Activated naive CD8-positive, alpha-beta T cell treated with anti-CD3 and anti-CD28 coated beads, Interleukin-2, amount 50 U/mL, for 24 hours (primary cell): ENCODE measurements around the gene CTAG2.
"Not testable (repeated sequence)": the region's sequence is repeated elsewhere in the genome, so short reads cannot be mapped to it uniquely, and the experiment has no call there.

Source experiments
- ATAC-seq: fragments of 150-1000 bp; cut with Tn5 transposase; one replicate; pipeline ENCODE4 v1.10.0; 2021
- DNase-seq: peaks from one replicate; pipeline ENCODE4 v3.0.0; 2021
- H3K27ac Mint-ChIP-seq: one replicate; pipeline ENCODE4 v1.8.0; 2021; ENCODE audit warnings: mild to moderate bottlenecking, mixed read lengths
- H3K27me3 Mint-ChIP-seq: one replicate; pipeline ENCODE4 v1.8.0; 2021; ENCODE audit warnings: mixed read lengths
- H3K36me3 Mint-ChIP-seq: one replicate; pipeline ENCODE4 v1.8.0; 2021; ENCODE audit warnings: low read depth, mixed read lengths
- H3K4me1 Mint-ChIP-seq: one replicate; pipeline ENCODE4 v1.8.0; 2021; ENCODE audit warnings: mixed read lengths
- H3K4me3 Mint-ChIP-seq: one replicate; pipeline ENCODE4 v1.8.0; 2021; ENCODE audit warnings: mild to moderate bottlenecking, moderate library complexity, mixed read lengths
- H3K9me3 Mint-ChIP-seq: one replicate; pipeline ENCODE4 v1.8.0; 2021; ENCODE audit warnings: mixed read lengths

The CTAG2 gene

DNA sequence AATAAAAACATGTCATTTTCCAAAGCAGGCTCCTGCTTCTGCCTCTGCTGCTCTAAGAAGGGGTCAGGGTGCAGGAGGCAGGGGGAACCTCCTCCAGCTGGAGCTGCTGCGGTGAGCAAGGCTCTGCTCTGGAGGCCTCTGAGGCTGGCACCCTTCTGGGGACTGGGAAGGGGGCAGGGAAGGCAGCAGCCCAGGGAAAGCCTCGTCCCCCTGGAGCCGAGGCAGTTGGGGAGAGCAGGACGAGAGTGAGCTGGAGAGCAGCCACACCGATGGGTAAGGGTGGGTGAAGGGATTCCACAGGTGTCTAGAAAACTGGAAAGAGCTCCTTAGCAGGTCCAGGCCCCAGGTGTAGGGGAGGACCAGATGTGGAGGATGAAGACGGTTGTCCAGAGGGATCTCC, 2.0 kb upstream of the CTAG2 start:
- Mint-ChIP-seq H3K27ac (no peak overlapping the region), H3K9me3 (no peaks in the 10 kb centered on the region), H3K27me3 (no peaks in the 10 kb centered on the region), H3K4me1 (no peaks in the 10 kb centered on the region), H3K36me3 (no peaks in the 10 kb centered on the region), H3K4me3 (no peak overlapping the region)
- ATAC-seq (no peak), DNase-seq (no peak)

DNA sequence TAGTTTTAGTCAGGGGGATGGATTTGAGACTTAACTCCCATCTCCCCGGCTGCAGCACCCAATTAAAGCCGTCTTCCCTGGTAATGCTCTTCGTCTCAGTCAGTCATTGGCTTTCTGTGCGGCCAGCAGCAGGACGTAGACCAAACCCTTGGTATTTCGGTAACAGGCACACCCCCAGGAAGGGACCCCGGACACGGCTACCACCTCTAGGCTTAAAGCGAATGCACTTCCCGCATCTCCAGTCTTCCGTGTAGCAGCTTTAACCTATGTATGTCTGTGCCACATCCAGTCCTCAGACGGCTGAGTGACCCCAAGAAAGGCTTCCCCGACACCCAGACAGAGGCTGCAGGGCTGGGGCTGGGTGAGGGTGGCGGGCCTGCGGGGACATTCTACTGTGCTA, 1.5 kb upstream of the CTAG2 start:
- no peaks in the 10 kb centered on the region for H3K9me3 Mint-ChIP-seq
- no peak overlapping the region for H3K27ac Mint-ChIP-seq
- H3K4me3 Mint-ChIP-seq = no peak overlapping the region
- DNase-seq (no peak), ATAC-seq (no peak)
- H3K27me3 Mint-ChIP-seq = no peaks in the 10 kb centered on the region
- no peaks in the 10 kb centered on the region for H3K36me3 Mint-ChIP-seq
- no peaks in the 10 kb centered on the region for H3K4me1 Mint-ChIP-seq

- Mint-ChIP-seq H3K4me1 (no peaks in the 10 kb centered on the region), H3K27ac (no peak overlapping the region), H3K36me3 (no peaks in the 10 kb centered on the region), H3K9me3 (no peaks in the 10 kb centered on the region), H3K4me3 (no peak overlapping the region), H3K27me3 (no peaks in the 10 kb centered on the region)
- no peak for ATAC-seq
- no peak for DNase-seq
Observed at GRCh38 chrX:154654372-154654771, 993 bp upstream of the CTAG2 start.

DNA sequence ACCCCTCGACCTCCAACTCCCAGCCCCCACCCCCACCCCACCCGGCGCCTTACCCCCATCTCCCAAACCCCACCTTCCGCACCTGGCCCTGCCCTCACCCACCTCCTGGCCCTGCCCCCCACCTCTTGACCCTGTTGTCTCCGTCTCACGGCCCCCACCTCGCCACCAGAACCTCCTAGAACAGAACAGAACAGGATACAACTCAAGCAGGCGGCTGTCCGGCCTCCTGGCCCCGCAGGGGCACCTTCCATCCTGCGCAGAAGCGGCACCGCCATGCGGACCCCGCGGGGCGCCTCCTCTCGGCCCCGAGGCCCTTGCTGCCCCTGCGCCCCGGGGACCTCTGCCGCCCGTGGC, 354 bp downstream of the CTAG2 start:
- H3K4me3 Mint-ChIP-seq = no peak overlapping the region
- no peaks in the 10 kb centered on the region for H3K36me3 Mint-ChIP-seq
- no peaks in the 10 kb centered on the region for H3K27me3 Mint-ChIP-seq
- H3K27ac Mint-ChIP-seq = no peak overlapping the region
- H3K4me1 Mint-ChIP-seq = no peaks in the 10 kb centered on the region
- no peaks in the 10 kb centered on the region for H3K9me3 Mint-ChIP-seq
- ATAC-seq (no peak), DNase-seq (no peak)

DNA sequence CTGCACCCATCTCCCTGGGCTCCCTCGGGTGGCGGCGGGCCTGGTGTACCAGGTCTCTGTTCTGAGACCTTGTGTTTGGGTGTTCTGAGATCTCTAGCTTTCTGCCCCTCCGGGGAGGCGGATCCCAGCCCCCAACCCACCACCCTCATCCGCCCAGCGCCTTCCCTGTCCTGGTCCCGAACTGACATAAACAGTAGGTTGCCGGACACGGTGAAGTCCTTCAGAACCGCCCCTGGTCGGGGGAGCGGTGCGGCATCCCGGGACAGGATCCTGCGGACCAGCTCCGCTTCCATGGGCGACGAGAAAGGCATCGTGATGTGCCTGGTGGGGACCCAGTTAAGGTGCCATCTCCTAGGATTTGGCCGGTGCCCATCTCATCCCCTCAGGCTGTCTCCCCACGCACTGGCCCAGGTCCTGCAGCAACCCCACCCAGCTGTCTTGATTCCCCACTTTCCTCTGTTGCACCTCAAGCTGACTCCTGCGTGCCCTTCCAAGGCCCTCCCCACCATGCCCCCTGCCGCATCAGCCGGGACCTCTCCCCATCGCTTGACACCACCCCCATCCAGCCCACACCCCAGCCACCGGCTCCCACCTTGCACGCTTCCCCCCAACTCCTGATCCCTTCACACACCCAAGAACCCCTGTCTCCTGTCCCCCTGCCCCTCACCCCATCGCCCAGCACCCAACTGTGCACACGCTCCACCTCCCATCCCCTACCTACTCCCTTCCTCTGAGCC, 900 bp downstream of the CTAG2 start:
- H3K36me3 Mint-ChIP-seq = no peaks in the 10 kb centered on the region
- no peaks in the 10 kb centered on the region for H3K4me1 Mint-ChIP-seq
- H3K27me3 Mint-ChIP-seq = no peaks in the 10 kb centered on the region
- H3K27ac Mint-ChIP-seq = no peak overlapping the region
- DNase-seq = no peak
- H3K4me3 Mint-ChIP-seq = no peak overlapping the region
- no peak for ATAC-seq
- no peaks in the 10 kb centered on the region for H3K9me3 Mint-ChIP-seq

- no peak overlapping the region for H3K4me3 Mint-ChIP-seq
- no peak overlapping the region for H3K27ac Mint-ChIP-seq
- ATAC-seq (no peak), DNase-seq (no peak)
- no peaks in the 10 kb centered on the region for H3K4me1 Mint-ChIP-seq
- no peaks in the 10 kb centered on the region for H3K36me3 Mint-ChIP-seq
- H3K9me3 Mint-ChIP-seq = no peaks in the 10 kb centered on the region
- no peaks in the 10 kb centered on the region for H3K27me3 Mint-ChIP-seq
Observed at GRCh38 chrX:154650221-154650510, 3.2 kb downstream of the CTAG2 start.

DNA sequence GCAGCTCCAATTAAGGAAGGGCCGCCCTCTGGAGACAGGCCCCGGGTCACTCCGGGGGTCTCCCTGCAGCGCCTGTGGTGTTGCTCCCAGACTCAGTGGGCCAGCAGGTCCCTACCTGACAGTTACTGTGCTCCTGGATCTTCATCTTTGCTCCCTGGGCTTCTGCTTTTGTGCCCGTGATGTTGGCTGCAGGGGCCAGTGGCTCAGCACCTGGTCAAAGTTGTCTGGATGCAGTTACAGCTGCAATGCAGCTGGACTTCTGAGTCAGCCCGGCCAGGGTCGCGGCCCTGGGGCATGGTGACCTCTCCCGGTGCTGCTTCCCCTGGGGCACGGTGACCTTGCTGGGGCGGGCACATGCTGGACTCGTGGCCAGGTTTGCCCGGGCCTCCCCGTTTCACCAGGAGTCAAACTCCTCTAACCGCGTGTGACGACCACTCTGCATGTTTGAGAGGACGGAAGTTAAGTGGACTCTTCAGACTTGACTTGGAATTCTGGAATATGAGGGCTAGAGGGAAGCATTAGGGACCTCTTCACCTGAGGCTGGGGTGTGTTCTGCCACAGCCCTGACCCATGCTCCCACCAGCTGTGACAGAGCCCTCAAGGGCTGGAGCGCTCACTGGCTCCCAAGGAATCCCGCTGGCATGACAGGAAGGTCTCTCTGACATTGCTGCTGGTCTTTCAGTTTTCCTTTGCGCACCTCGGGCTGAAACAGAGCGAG, 3.7 kb downstream of the CTAG2 start:
- DNase-seq (no peak), ATAC-seq (no peak)
- H3K27ac Mint-ChIP-seq = no peak overlapping the region
- H3K27me3 Mint-ChIP-seq = no peaks in the 10 kb centered on the region
- H3K9me3 Mint-ChIP-seq = no peaks in the 10 kb centered on the region
- H3K4me3 Mint-ChIP-seq = no peak overlapping the region
- no peaks in the 10 kb centered on the region for H3K36me3 Mint-ChIP-seq
- H3K4me1 Mint-ChIP-seq = no peaks in the 10 kb centered on the region

GRCh38 chrX:154648931-154649330, 4.4 kb downstream of the CTAG2 start:
- no peaks in the 10 kb centered on the region for H3K36me3 Mint-ChIP-seq
- no peaks in the 10 kb centered on the region for H3K9me3 Mint-ChIP-seq
- no peak for DNase-seq
- H3K4me3 Mint-ChIP-seq = no peak overlapping the region
- no peaks in the 10 kb centered on the region for H3K27me3 Mint-ChIP-seq
- no peaks in the 10 kb centered on the region for H3K4me1 Mint-ChIP-seq
- H3K27ac Mint-ChIP-seq = no peak overlapping the region
- ATAC-seq = no peak

DNA sequence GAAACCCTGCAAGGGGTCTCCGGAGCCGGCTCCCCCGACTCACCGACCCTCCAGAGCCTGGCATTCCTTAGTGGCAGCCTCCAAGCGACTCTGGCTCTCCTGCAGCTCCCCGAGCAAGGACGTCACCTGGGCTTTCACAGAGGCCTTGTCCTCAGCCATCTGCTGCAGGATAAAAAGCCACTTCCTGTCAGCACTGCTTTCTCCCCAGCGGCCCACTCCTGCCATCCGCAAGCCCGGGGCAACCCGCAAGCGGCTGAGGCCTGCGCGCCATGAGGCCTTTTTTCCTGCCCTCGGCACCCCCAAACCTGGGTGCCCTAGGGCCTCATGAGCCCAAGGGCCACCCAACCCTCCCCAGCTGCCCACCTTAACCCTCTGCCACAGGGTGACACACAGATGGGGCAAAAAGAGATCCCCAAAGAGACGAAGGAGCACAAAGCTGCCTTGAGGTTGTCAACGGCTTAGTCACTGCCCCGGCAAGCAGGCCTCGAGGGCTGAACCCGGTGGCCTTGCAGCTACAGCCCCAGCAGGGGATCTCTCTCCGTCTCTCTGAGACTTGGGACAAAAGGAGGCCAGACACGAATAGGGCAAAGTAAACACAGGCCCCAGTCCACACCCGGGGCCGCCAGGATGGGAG, 7.5 kb downstream of the CTAG2 start:
- H3K4me3 Mint-ChIP-seq, H3K9me3 Mint-ChIP-seq, DNase-seq, H3K27me3 Mint-ChIP-seq, H3K4me1 Mint-ChIP-seq, H3K36me3 Mint-ChIP-seq, H3K27ac Mint-ChIP-seq: not testable (repeated sequence)
- peak; percentile 82 for ATAC-seq

GRCh38 chrX:154643708-154644107, 9.7 kb downstream of the CTAG2 start:
- not testable (repeated sequence) for H3K36me3 Mint-ChIP-seq, H3K9me3 Mint-ChIP-seq, H3K27ac Mint-ChIP-seq, H3K27me3 Mint-ChIP-seq, ATAC-seq, DNase-seq, H3K4me3 Mint-ChIP-seq, H3K4me1 Mint-ChIP-seq

DNA sequence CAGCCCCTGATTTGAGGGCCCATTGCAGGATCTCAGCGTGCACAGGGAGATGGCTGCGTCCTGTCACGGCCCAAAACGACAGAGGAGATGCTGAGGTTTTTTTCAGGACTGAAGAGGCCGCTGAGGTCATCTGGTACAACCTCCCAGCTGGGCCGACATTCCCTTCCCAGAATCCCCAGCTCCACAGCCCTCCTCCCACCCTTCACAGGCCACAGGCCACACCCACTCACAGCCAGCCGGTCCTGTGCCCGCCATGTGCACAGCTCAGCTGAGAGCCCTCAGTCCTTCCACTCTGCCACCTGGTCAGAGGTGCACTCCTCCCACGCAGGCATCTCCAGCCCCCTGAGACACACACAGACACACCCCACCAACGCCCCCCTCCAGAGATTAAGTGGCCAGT, 11.6 kb downstream of the CTAG2 start:
- not testable (repeated sequence) for H3K4me1 Mint-ChIP-seq, H3K27ac Mint-ChIP-seq, H3K36me3 Mint-ChIP-seq, ATAC-seq, H3K27me3 Mint-ChIP-seq, DNase-seq, H3K9me3 Mint-ChIP-seq, H3K4me3 Mint-ChIP-seq

- not testable (repeated sequence) for H3K27me3 Mint-ChIP-seq, DNase-seq, H3K4me3 Mint-ChIP-seq, H3K9me3 Mint-ChIP-seq, H3K36me3 Mint-ChIP-seq, ATAC-seq, H3K4me1 Mint-ChIP-seq, H3K27ac Mint-ChIP-seq
Observed at GRCh38 chrX:154633661-154634060, 19.7 kb downstream of the CTAG2 start.

DNA sequence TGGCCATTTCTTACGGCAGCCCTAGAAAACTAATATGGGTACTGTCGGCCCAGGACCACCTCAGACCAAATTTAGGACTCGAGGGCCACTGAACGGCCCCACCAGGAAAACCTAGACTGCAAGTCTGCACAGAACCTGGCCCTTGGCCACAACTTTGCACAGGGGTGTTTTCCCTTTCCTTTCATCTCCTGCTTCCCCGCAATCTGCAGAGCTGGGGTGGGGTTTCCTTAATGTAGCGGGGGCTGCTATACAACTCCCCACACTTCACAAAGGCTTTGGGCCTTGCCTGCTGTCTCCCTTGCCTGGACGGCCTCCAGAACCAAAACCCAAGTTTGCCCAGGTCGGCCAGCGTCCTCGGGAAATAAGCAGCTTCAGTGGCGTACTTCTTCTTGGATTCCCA, 22.4 kb downstream of the CTAG2 start:
- not testable (repeated sequence) for ATAC-seq, H3K4me3 Mint-ChIP-seq, H3K9me3 Mint-ChIP-seq, H3K36me3 Mint-ChIP-seq, H3K27me3 Mint-ChIP-seq, H3K27ac Mint-ChIP-seq, H3K4me1 Mint-ChIP-seq, DNase-seq

- DNase-seq, H3K9me3 Mint-ChIP-seq, H3K4me1 Mint-ChIP-seq, H3K27me3 Mint-ChIP-seq, H3K27ac Mint-ChIP-seq, H3K4me3 Mint-ChIP-seq, H3K36me3 Mint-ChIP-seq, ATAC-seq: not testable (repeated sequence)
Observed at GRCh38 chrX:154628960-154629359, 24.4 kb downstream of the CTAG2 start.

- DNase-seq, H3K36me3 Mint-ChIP-seq, H3K27ac Mint-ChIP-seq, H3K4me1 Mint-ChIP-seq, ATAC-seq, H3K4me3 Mint-ChIP-seq, H3K9me3 Mint-ChIP-seq, H3K27me3 Mint-ChIP-seq: not testable (repeated sequence)
Observed at GRCh38 chrX:154620767-154621414, 32.5 kb downstream of the CTAG2 start.
